Mesodermal cell (in vitro differentiated cells): ENCODE measurements around the gene C16orf92.

Experiments used
- H3K27ac ChIP-seq: 2 replicates; pipeline ENCODE4 v1.7.0; 2013; ENCODE audit warnings: mild to moderate bottlenecking, low read depth, low read length, moderate library complexity; ENCODE audit not compliant: severe bottlenecking
- H3K36me3 ChIP-seq: 2 replicates; pipeline ENCODE4 v1.7.1; 2013; ENCODE audit warnings: mild to moderate bottlenecking, low read length, moderate library complexity; ENCODE audit not compliant: control insufficient read depth, insufficient read depth
- H3K4me1 ChIP-seq: one replicate; pipeline ENCODE4 v1.7.1; 2013; ENCODE audit warnings: mild to moderate bottlenecking, low read length; ENCODE audit not compliant: insufficient read depth, control insufficient read depth, poor library complexity, severe bottlenecking
- H3K4me3 ChIP-seq: 2 replicates; pipeline ENCODE4 v1.7.0; 2013; ENCODE audit warnings: low read length, control low read depth, mild to moderate bottlenecking; ENCODE audit not compliant: insufficient read depth, poor library complexity, severe bottlenecking; ENCODE audit errors: extremely low read depth
- H3K9me3 ChIP-seq: 2 replicates; pipeline ENCODE4 v1.7.1; 2013; ENCODE audit warnings: mild to moderate bottlenecking, low read length, moderate library complexity; ENCODE audit not compliant: control insufficient read depth
- WGBS, 2 experiments: methylation state at CpG; one replicate each; pipeline ENCODE4 v1.1.5; 2013; ENCODE audit warnings: missing lambda C conversion rate in 2 of 2; ENCODE audit not compliant: insufficient coverage in 2 of 2; 5-methylcytosine and 5-hydroxymethylcytosine counted together

Gene C16orf92

DNA sequence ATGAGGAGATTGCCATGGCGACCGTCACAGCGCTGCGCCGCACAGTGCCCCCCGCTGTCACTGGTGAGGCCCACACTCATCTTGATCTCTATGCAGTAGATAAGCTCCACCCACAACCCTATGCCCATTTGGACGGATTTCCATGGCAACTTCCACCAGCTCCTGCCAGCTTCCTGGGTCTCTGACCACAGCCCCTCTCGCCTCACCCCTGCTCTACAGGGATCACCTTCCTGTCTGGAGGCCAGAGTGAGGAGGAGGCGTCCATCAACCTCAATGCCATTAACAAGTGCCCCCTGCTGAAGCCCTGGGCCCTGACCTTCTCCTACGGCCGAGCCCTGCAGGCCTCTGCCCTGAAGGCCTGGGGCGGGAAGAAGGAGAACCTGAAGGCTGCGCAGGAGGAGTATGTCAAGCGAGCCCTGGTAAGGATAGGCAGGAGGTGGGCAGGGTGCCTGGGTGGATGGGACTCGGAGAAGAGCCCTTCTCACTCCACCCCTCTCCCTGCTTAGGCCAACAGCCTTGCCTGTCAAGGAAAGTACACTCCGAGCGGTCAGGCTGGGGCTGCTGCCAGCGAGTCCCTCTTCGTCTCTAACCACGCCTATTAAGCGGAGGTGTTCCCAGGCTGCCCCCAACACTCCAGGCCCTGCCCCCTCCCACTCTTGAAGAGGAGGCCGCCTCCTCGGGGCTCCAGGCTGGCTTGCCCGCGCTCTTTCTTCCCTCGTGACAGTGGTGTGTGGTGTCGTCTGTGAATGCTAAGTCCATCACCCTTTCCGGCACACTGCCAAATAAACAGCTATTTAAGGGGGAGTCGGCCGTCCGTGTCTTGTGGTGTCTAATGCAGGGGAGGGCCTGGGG lies 46.8 kb downstream of the C16orf92 start:
- WGBS, 2 experiments, result 96% methylated on average over 22 to 27 of the region's 31 CpGs
- Histone ChIP-seq H3K9me3 (no peaks in the 10 kb centered on the region), H3K36me3 (peaks cover 66% of the 10 kb centered on the region), H3K4me3 (no peak overlapping the region), H3K4me1 (peaks cover 22% of the 10 kb centered on the region), H3K27ac (no peak overlapping the region)

DNA sequence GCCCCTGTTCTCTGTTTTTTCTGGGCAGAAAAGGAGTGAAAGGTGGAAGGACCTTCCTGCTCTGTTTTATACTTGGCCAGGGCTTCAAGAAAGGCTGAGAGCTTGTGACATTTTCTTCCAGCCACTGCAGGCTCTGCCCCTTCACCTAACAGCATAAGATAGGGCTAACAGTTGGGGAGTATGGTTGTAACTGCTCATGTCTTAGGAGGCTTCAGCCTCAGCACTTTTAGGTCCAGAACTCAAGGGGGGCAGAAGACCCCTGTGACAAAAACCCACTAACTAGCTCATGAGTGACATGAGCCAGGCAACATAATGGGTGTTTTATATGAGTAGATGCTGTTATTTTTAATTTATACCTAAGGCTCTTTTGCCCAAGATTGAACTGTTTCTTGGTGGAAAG lies 47.5 kb downstream of the C16orf92 start:
- Histone ChIP-seq H3K27ac (no peak overlapping the region), H3K4me3 (no peak overlapping the region), H3K4me1 (peaks cover 24% of the 10 kb centered on the region), H3K9me3 (no peaks in the 10 kb centered on the region), H3K36me3 (peaks cover 66% of the 10 kb centered on the region)
